BLaER1 treated with 17β-estradiol and CSF1 and Interleukin-3, amounts not matched to agents 10 nM and 100 nM (cell line): Measurements from ENCODE around the gene MEF2D.

Experiments
- H3K27ac ChIP-seq, 11 experiments: shearing (Covaris generic); formaldehyde crosslinking; 2 replicates each; pipeline ENCODE4 v1.8.1; 2022
- H3K27me3 ChIP-seq, 11 experiments: shearing (Covaris generic); formaldehyde crosslinking; 2 replicates each; pipeline ENCODE4 v1.8.1; 2022
- H3K36me3 ChIP-seq, 11 experiments: shearing (Covaris generic); formaldehyde crosslinking; 2 replicates each; pipeline ENCODE4 v1.8.1; 2022
- H3K4me1 ChIP-seq, 10 experiments: shearing (Covaris generic); formaldehyde crosslinking; 2 replicates each; pipeline ENCODE4 v1.8.1; 2022
- H3K4me2 ChIP-seq, 11 experiments: shearing (Covaris generic); formaldehyde crosslinking; 2 replicates each; pipeline ENCODE4 v1.8.1; 2022
- H3K4me3 ChIP-seq, 10 experiments: shearing (Covaris generic); formaldehyde crosslinking; 2 replicates each; pipeline ENCODE4 v1.8.1; 2022
- H3K9ac ChIP-seq, 11 experiments: shearing (Covaris generic); formaldehyde crosslinking; 2 replicates each; pipeline ENCODE4 v1.8.1; 2022
- H3K9me3 ChIP-seq, 11 experiments: shearing (Covaris generic); formaldehyde crosslinking; replicated peaks in 1 of 11; 2 replicates each; pipeline ENCODE4 v1.8.1; 2022
- H4K20me1 ChIP-seq, 11 experiments: shearing (Covaris generic); formaldehyde crosslinking; 2 replicates each; pipeline ENCODE4 v1.8.1; 2022
- Cebpa-rat ChIP-seq, 11 experiments: shearing (Covaris generic); IDR thresholded peaks; 2 replicates each; pipeline ENCODE4 v1.8.1; 2022

MEF2D gene

DNA sequence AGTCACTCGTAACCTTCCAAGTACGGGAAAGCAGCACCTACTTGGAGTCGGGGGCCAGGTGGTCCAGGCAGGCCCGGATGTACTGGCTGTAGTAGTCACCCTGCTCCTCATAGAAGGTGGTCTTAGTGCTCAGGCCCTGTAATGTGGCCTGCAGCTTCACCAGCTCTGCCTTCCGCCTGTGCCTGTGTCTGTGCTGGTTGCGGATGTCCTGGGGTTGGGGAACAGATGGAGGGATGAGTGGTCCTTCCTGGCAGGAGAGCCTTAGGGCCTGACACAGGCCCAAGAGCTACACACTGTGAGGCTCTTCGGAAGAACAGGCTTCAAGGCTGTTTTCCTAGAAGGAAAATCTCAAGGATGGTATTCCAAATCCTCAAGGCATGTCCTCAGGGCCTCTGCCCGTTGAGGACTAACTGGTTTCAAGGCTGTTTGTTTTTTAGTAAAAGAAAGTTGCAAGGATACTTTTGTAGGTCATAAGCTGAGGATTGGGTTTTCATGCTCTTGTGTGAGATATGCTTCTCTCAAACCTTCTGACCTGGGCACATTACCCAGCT lies 28.4 kb upstream of the MEF2D start:
- peaks cover 10 to 83% (median 76%) of the 10 kb centered on the region in 11 experiments; a peak in 21 of 22 replicates for H3K36me3 ChIP-seq
- H3K9ac ChIP-seq, result peak overlapping the region in 2 of 11 experiments; percentile 24 to 32; a peak in 2 of 22 replicates
- H3K9me3 ChIP-seq, result no peaks in the 10 kb centered on the region
- H3K4me3 ChIP-seq, result no peak overlapping the region
- no peaks in the 10 kb centered on the region; a peak in 1 of 22 replicates for H4K20me1 ChIP-seq
- H3K27me3 ChIP-seq, result no peaks in the 10 kb centered on the region
- no peak for TF ChIP-seq Cebpa-rat (IDR thresholded peaks at IDR 0.05)
- H3K27ac ChIP-seq, result peak overlapping the region in 8 of 11 experiments; percentile 5 to 37 (median 28); a peak in 7 of 22 replicates
- peak overlapping the region in 8 of 11 experiments; percentile 6 to 97 (median 84); a peak in 12 of 22 replicates for H3K4me2 ChIP-seq
- H3K4me1 ChIP-seq, result peaks cover 38 to 56% (median 51%) of the 10 kb centered on the region in 10 experiments

DNA sequence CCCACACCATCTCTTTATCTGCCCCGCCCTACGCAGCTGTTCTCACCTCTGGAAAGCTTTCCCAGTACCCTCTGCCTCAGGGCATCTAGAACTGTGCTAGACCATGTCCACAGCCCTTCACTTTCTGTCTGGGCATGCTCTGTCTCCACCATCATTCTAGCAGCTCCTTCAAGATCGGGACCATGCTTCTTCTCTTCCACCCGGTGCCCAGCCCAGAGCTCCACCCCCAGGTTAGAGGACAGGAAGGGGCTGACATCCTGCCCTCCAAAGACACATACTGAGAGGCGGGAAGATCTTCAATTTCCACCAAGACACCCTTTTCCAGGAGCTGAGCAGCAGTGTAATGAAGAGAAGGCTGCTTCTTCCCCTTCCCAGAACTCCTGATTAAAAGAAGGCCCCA lies 27.7 kb upstream of the MEF2D start:
- H3K4me1 ChIP-seq, result peaks cover 45 to 63% (median 58%) of the 10 kb centered on the region in 10 experiments
- H3K27ac ChIP-seq, result peak overlapping the region; percentile 2 to 40 (median 32); a peak in 13 of 22 replicates
- peaks cover 7 to 76% (median 69%) of the 10 kb centered on the region in 11 experiments; a peak in 21 of 22 replicates for H3K36me3 ChIP-seq
- TF ChIP-seq Cebpa-rat (IDR thresholded peaks at IDR 0.05), result no peak
- no peak overlapping the region for H3K4me3 ChIP-seq
- no peaks in the 10 kb centered on the region for H3K27me3 ChIP-seq
- H4K20me1 ChIP-seq, result no peaks in the 10 kb centered on the region; a peak in 1 of 22 replicates
- peak overlapping the region in 6 of 11 experiments; percentile 3 to 43 (median 22); a peak in 6 of 22 replicates for H3K9ac ChIP-seq
- peak overlapping the region; percentile 6 to 97 (median 61); a peak in 18 of 22 replicates for H3K4me2 ChIP-seq
- no peaks in the 10 kb centered on the region for H3K9me3 ChIP-seq

GRCh38 chr1:156527584-156527983 lies 27.0 kb upstream of the MEF2D start:
- peaks cover 51 to 70% (median 64%) of the 10 kb centered on the region in 10 experiments for H3K4me1 ChIP-seq
- peaks cover 4 to 70% (median 63%) of the 10 kb centered on the region in 11 experiments; a peak in 20 of 22 replicates for H3K36me3 ChIP-seq
- peak overlapping the region in 10 of 11 experiments; percentile 3 to 97 (median 71); a peak in 16 of 22 replicates for H3K4me2 ChIP-seq
- no peaks in the 10 kb centered on the region for H3K27me3 ChIP-seq
- H3K4me3 ChIP-seq, result no peak overlapping the region
- peak overlapping the region in 9 of 11 experiments; percentile 9 to 40 (median 35); a peak in 12 of 22 replicates for H3K27ac ChIP-seq
- H3K9me3 ChIP-seq, result no peaks in the 10 kb centered on the region
- TF ChIP-seq Cebpa-rat (IDR thresholded peaks at IDR 0.05), result no peak
- no peaks in the 10 kb centered on the region; a peak in 1 of 22 replicates for H4K20me1 ChIP-seq
- peak overlapping the region in 2 of 11 experiments; percentile 3 to 43; a peak in 1 of 22 replicates for H3K9ac ChIP-seq

DNA sequence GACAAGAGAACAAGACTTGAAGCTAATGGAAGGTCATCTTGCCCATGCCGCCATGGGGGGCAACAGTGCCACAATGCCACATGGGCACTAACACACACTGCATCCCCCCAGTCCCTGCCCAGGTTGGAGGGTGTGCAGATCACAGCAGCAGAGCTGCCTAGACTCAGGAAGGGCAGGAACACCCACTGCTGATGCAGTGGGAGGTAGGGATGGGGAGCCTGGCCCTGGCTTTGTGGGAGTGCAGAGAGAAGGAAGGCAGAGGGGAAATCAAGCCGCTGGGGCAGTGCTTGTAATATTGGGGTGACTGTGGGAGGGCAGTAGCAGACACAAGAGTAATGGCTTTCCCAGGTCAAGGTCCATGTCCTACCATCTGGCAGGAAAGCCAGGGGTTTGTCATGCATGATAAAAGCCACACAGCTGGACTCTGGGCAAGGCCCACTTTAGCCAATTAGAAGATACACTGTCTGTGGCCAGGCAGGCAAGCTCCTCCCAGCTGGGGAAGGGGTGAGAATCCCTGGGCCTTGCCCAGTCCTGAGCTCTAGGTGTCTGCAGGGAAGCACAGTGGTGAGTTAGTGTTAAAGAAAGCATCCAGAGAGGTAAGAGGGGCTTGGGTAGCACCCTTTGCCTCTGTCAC lies 25.4 kb upstream of the MEF2D start:
- no peaks in the 10 kb centered on the region for H3K27me3 ChIP-seq
- H3K4me2 ChIP-seq, result peak overlapping the region; percentile 79 to 97 (median 88)
- peak overlapping the region; percentile 78 to 93 (median 84); a peak in 21 of 22 replicates for H3K27ac ChIP-seq
- peak overlapping the region; percentile 64 to 83 (median 72); a peak in 15 of 22 replicates for H3K9ac ChIP-seq
- no peaks in the 10 kb centered on the region for H3K9me3 ChIP-seq
- peaks cover 4 to 53% (median 47%) of the 10 kb centered on the region in 11 experiments; a peak in 20 of 22 replicates for H3K36me3 ChIP-seq
- peaks cover 51 to 71% (median 64%) of the 10 kb centered on the region in 10 experiments for H3K4me1 ChIP-seq
- H3K4me3 ChIP-seq, result peak overlapping the region in 1 of 10 experiments; percentile 53; a peak in 4 of 20 replicates
- no peak for TF ChIP-seq Cebpa-rat (IDR thresholded peaks at IDR 0.05)
- H4K20me1 ChIP-seq, result no peaks in the 10 kb centered on the region; a peak in 1 of 22 replicates

DNA sequence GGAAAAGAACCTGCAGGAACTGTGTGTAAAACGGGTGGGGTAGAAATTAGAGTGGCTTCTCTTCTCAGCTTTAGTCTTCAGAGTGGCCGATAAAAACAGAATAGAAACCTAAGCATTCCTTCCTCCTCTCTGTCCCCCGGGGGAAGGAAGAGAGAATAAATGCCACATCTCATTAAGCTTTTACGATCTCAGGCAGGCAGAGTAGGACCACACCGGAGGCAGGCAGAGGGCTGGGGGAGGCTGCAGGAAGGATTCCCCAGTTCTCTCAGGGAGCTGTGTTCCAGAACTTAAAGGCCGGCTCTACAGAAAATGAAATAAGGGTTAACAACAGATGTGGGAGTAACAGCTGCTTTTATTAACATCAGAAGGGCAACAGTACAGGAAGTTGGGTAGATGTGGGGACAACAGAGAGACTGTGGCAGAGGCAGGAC lies 24.5 kb upstream of the MEF2D start:
- Histone ChIP-seq H3K36me3 (peaks cover 2 to 45% (median 38%) of the 10 kb centered on the region in 11 experiments; a peak in 20 of 22 replicates), H3K4me1 (peaks cover 51 to 71% (median 64%) of the 10 kb centered on the region in 10 experiments), H3K27me3 (no peaks in the 10 kb centered on the region), H4K20me1 (no peaks in the 10 kb centered on the region), H3K9me3 (no peaks in the 10 kb centered on the region), H3K27ac (peak overlapping the region; percentile 78 to 93 (median 84)), H3K4me2 (peak overlapping the region; percentile 79 to 97 (median 88)), H3K9ac (peak overlapping the region; percentile 64 to 83 (median 72)), H3K4me3 (peak overlapping the region; percentile 12 to 53 (median 32); a peak in 17 of 20 replicates)
- TF ChIP-seq Cebpa-rat (IDR thresholded peaks at IDR 0.05), result no peak

DNA sequence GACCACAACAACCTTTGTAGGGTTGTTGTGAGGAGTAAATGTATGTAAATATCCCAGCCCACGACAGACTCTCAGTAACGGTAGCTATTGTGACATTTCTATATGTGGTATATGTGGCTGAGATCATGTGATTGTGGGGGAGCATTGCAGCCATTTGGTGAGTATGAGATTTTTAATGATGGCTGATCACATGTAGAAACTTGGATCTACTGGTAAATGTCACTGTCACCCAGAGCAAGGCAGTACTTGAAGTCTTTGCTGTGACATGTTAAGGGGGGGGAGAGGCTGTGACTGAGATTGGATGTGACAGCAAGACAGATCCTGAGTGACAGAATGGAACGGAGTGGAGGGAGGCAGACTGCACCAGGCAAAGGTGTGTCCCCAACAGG lies 23.9 kb upstream of the MEF2D start:
- peak overlapping the region; percentile 12 to 53 (median 32); a peak in 15 of 20 replicates for H3K4me3 ChIP-seq
- peak in 2 of 11 experiments; percentile 34 to 56; a peak in 3 of 22 replicates for TF ChIP-seq Cebpa-rat (IDR thresholded peaks at IDR 0.05)
- H3K4me2 ChIP-seq, result peak overlapping the region; percentile 79 to 97 (median 88)
- no peaks in the 10 kb centered on the region for H4K20me1 ChIP-seq
- no peaks in the 10 kb centered on the region for H3K27me3 ChIP-seq
- H3K9ac ChIP-seq, result peak overlapping the region; percentile 64 to 83 (median 72)
- peak overlapping the region; percentile 78 to 93 (median 84) for H3K27ac ChIP-seq
- H3K9me3 ChIP-seq, result no peaks in the 10 kb centered on the region
- H3K36me3 ChIP-seq, result peaks cover 0 to 38% (median 32%) of the 10 kb centered on the region in 11 experiments; a peak in 19 of 22 replicates
- H3K4me1 ChIP-seq, result peaks cover 51 to 70% (median 64%) of the 10 kb centered on the region in 10 experiments

GRCh38 chr1:156523801-156524480 lies 23.4 kb upstream of the MEF2D start:
- Histone ChIP-seq H3K4me2 (peak overlapping the region; percentile 79 to 97 (median 88)), H4K20me1 (no peaks in the 10 kb centered on the region), H3K9me3 (no peaks in the 10 kb centered on the region), H3K9ac (peak overlapping the region; percentile 64 to 83 (median 72); a peak in 20 of 22 replicates), H3K27me3 (no peaks in the 10 kb centered on the region), H3K4me1 (peaks cover 51 to 64% (median 62%) of the 10 kb centered on the region in 10 experiments), H3K36me3 (peaks cover 0 to 33% (median 27%) of the 10 kb centered on the region in 11 experiments; a peak in 18 of 22 replicates), H3K4me3 (peak overlapping the region in 6 of 10 experiments; percentile 12 to 38 (median 20); a peak in 4 of 20 replicates), H3K27ac (peak overlapping the region; percentile 78 to 93 (median 84))
- TF ChIP-seq Cebpa-rat (IDR thresholded peaks at IDR 0.05), result no peak

DNA sequence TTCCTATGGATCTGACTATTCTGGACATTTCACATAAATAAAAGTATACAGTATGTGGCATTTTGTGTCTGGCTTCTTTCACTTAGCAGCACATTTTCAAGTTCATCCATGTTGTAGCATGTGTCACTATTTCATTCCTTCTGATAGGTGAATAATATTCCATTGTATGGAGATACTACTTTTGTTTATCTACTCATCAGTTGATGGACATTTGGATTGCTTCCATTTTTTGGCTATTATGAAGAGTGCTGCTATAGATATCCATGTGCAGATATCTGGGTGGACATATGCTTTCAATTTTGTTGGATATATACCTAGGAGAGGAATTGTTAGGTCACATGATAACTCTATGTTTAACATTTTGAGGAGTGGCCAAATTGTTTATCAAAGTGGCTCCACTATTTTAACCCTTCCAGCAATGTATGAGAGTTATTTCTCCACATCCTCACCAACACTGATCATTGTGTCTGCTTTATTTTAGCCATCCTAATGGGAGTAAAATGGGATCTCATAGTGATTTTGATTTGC lies 21.9 kb upstream of the MEF2D start:
- Histone ChIP-seq H3K4me3 (no peak overlapping the region), H3K4me1 (peaks cover 42 to 50% (median 48%) of the 10 kb centered on the region in 10 experiments), H3K27me3 (no peaks in the 10 kb centered on the region), H3K36me3 (peaks cover 0 to 19% (median 13%) of the 10 kb centered on the region in 11 experiments; a peak in 15 of 22 replicates), H3K4me2 (peak overlapping the region in 7 of 11 experiments; percentile 9 to 97 (median 88); a peak in 8 of 22 replicates), H3K27ac (peak overlapping the region in 3 of 11 experiments; percentile 82 to 84 (median 84); a peak in 5 of 22 replicates), H3K9me3 (no peaks in the 10 kb centered on the region), H4K20me1 (no peaks in the 10 kb centered on the region), H3K9ac (no peak overlapping the region)
- TF ChIP-seq Cebpa-rat (IDR thresholded peaks at IDR 0.05), result no peak
